Activated T-cell treated with anti-CD3 and anti-CD28 coated beads, Interleukin-2, amount 50 U/mL, for 72 hours (primary cell): Measurements from ENCODE around the gene NR1H4. TPM values are rescaled to one million over a fixed set of nuclear protein-coding genes. Genes with fewer than 3 reads are reported as not detected.

Experiments
- ATAC-seq, 2 donors: fragments of 150-1000 bp; cut with Tn5 transposase; replicated peaks in 1 of 2; 2 replicates each; pipeline ENCODE4 v1.10.0; 2021; ENCODE audit warnings: moderate library complexity in 2 of 2, mild to moderate bottlenecking in 1 of 2
- DNase-seq, 2 donors: peaks; one replicate each; pipeline ENCODE4 v3.0.0; 2021 to 2022; ENCODE audit warnings: mixed read lengths in 1 of 2
- H3K27ac Mint-ChIP-seq: one replicate; pipeline ENCODE4 v1.8.0; 2022; ENCODE audit warnings: mild to moderate bottlenecking, moderate library complexity, mixed read lengths
- H3K27me3 Mint-ChIP-seq: one replicate; pipeline ENCODE4 v1.8.0; 2022; ENCODE audit warnings: low read depth, mixed read lengths
- H3K36me3 Mint-ChIP-seq, 2 donors: one replicate each; pipeline ENCODE4 v1.8.0; 2022; ENCODE audit warnings: mixed read lengths in 2 of 2, mild to moderate bottlenecking in 1 of 2; ENCODE audit not compliant: insufficient read depth in 2 of 2
- H3K4me1 Mint-ChIP-seq: one replicate; pipeline ENCODE4 v1.8.0; 2022; ENCODE audit warnings: low read depth, mixed read lengths
- H3K4me3 Mint-ChIP-seq, 2 donors: one replicate each; pipeline ENCODE4 v1.8.0; 2022; ENCODE audit warnings: mild to moderate bottlenecking in 2 of 2, mixed read lengths in 2 of 2, moderate library complexity in 2 of 2
- H3K9me3 Mint-ChIP-seq, 2 donors: one replicate each; pipeline ENCODE4 v1.8.0; 2022; ENCODE audit warnings: mixed read lengths in 2 of 2
- total RNA-seq, 2 donors: library from RNA; stranded (reverse); gene quantifications; one replicate each; pipeline ENCODE4 v1.2.3, GENCODE V29; 2022

Gene NR1H4
- total RNA-seq, 2 donors from 2014 or later = not detected

DNA sequence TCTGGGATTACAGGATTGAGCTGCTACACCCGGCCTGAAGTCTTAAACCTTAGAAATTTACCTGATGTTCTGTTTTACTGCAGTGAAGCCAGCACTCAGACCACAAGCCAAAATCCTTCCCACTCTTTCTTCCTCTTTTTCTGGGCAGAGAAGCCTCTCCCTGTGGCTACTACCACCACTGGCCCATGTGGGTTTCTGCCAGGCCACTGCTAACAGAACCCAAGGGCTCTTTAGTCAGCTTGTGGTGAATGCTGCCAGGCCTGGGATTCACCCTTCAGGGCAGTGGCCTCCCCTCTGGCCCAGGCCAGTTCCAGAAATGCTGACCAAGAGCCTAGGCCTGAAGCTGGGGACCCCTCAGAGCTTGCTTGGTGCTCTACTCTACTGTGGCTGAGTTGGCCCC, 135.1 kb downstream of the NR1H4 start:
- Mint-ChIP-seq H3K4me3 (no peak overlapping the region), H3K36me3 (no peaks in the 10 kb centered on the region), H3K27me3 (no peaks in the 10 kb centered on the region), H3K9me3 (peaks cover 0 to 2% of the 10 kb centered on the region in 2 donors), H3K4me1 (no peaks in the 10 kb centered on the region), H3K27ac (no peak overlapping the region)
- ATAC-seq (no peak), DNase-seq (no peak)

DNA sequence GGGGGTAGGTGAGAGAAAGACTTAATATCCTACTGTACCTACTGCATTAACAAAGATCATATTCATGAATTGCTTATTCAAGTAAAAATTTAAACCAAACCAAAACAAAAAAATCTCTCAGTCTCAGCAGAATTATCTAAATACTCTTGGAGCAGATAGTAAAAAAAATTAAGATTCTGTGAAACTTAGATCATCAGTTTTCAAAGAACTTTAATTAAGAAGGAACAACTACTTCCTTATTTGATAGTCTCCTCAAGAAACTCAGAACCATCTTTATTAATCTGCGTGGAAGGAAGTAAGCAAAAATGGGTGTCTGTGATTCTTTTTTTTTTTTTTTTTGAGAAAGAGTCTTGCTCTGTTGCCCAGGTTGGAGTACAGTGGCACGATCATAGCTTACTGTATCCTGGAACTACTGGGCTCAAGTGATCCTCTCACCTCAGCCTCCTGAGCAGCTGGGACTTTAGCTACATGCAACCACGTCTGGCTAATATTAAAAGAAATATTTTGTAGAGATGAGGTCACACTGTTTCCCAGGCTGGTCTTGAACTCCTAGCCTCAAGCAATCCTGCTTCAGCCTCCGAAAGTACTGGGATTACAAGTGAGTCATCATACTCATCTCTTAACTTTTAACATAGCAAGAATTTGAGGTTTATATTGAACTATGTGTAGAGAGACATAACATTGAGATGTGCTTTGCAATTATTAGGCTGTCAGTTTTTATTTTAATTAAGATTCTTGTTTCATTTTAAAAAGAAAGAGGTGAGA, 137.2 kb downstream of the NR1H4 start:
- Mint-ChIP-seq H3K4me3 (no peak overlapping the region), H3K27me3 (no peaks in the 10 kb centered on the region), H3K4me1 (no peaks in the 10 kb centered on the region), H3K9me3 (no peaks in the 10 kb centered on the region), H3K36me3 (no peaks in the 10 kb centered on the region), H3K27ac (no peak overlapping the region)
- no peak for ATAC-seq
- DNase-seq = no peak

DNA sequence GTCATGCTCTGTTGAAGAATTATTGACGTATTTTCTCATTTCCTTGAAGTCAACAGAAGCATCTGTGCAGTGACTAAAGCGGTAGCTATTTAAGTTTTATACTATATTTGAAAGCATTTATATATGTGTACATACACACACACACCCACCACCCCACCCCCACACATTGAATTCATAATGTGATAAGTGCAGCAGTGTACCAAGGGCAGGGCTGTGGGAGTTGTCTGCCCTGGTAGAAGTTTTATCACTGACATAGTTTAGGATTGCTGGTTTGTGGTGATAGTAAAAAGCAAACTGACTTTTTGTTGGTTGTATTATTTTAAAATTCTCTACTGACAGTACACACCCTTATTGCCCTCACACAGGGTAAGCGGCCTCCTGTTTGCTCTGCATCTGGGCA, 138.9 kb downstream of the NR1H4 start:
- H3K36me3 Mint-ChIP-seq = no peaks in the 10 kb centered on the region
- no peaks in the 10 kb centered on the region for H3K4me1 Mint-ChIP-seq
- ATAC-seq = no peak
- H3K27me3 Mint-ChIP-seq = no peaks in the 10 kb centered on the region
- DNase-seq = no peak
- no peak overlapping the region for H3K27ac Mint-ChIP-seq
- H3K9me3 Mint-ChIP-seq = no peaks in the 10 kb centered on the region
- H3K4me3 Mint-ChIP-seq = no peak overlapping the region

Other genes with a start within 250 kb of the NR1H4 start
- gene DEPDC4, start 206.8 kb upstream of the NR1H4 start, total RNA-seq = 1 to 10 TPM; 3.8 to 4.1 TPM
- 10 to 100 TPM; 36.0 to 51.3 TPM for gene SCYL2, start 206.7 kb upstream of the NR1H4 start, total RNA-seq
- not detected for gene SLC17A8, start 116.8 kb upstream of the NR1H4 start, total RNA-seq
- 1 to 10 TPM; 6.8 to 9.3 TPM for gene GAS2L3, start 99.8 kb downstream of the NR1H4 start, total RNA-seq